Measurements from ENCODE around the gene CADPS2. TPM values are rescaled to one million over a fixed set of nuclear protein-coding genes. Genes with fewer than 3 reads are reported as not detected.

Gene CADPS2
- total and polyA plus RNA-seq, 2 of the 8 experiments (the other 6 are each of a cell fraction or from before 2014, with no cell fraction given), result 8.9 to 22.3 TPM

DNA sequence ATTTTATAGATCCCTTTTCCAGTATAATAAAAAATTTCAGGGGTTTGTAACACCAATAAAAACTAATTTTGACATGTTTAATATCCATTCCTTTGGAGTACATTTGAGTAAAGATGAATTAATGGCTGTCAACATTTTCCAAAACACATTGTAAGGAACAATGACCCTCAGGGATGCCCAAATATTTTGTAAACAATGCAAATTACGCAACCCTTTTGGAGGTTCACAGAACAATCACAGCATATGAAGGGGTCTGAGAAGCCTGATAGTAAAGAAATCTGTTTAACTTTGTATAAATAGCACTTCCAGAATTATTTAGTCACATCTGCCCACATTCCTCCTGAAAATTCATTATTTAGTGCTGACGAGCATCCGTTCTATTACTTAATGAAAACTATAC lies 428.9 kb downstream of the CADPS2 start:
- CTCF ChIA-PET (ENCODE audit: partially characterized antibody), result interaction anchor here (0.7 to 1.3 kb wide), 5 partner anchors 8 to 41 kb away, joined by 3 to 9 read pairs (median 3); no protein-coding TSS in a partner anchor
- Histone ChIP-seq H3K18ac (ENCODE audit: extremely low read depth, low read length) (no peak overlapping the region), H3K14ac (ENCODE audit: insufficient read length) (no peak overlapping the region), H3K9ac (replicated peaks in 1 of 4; ENCODE audit: extremely low read depth in 1 of 4, low read depth in 3 of 4, low read length in 3 of 4) (no peak overlapping the region), H2AFZ (ENCODE audit: low read length) (no peak overlapping the region), H2BK15ac (ENCODE audit: low read length) (no peak overlapping the region), H3K36me3 (ENCODE audit: control insufficient read depth in 2 of 4, insufficient read depth in 4 of 4, low read length in 3 of 4) (no peaks in the 10 kb centered on the region), H3K9me3 (ENCODE audit: insufficient read depth in 2 of 2, low read depth in 1 of 2, low read length in 1 of 2) (no peaks in the 10 kb centered on the region), H4K5ac (ENCODE audit: insufficient read length, low read depth, low read length) (no peak overlapping the region), H3K27me3 (replicated peaks in 1 of 4; ENCODE audit: control insufficient read depth in 3 of 4, extremely low read depth in 1 of 4, insufficient read depth in 3 of 4, low read length in 3 of 4) (peaks cover 0 to 1% (median 0%) of the 10 kb centered on the region in 4 experiments; a peak in 1 of 7 replicates), H3K4ac (replicated peaks; ENCODE audit: insufficient read length, low read depth, low read length) (no peak overlapping the region), H2AK5ac (ENCODE audit: low read depth, low read length) (no peak overlapping the region), H3K23ac (ENCODE audit: insufficient read length) (no peak overlapping the region), H3K4me2 (ENCODE audit: insufficient read depth in 1 of 2, low read depth in 2 of 2, low read length in 2 of 2) (no peak overlapping the region), H3K4me1 (replicated peaks in 1 of 4; ENCODE audit: control insufficient read depth in 3 of 4, insufficient read depth in 4 of 4, low read length in 3 of 4) (peaks cover 0 to 7% (median 4%) of the 10 kb centered on the region in 4 experiments; a peak in 5 of 7 replicates), H2BK20ac (ENCODE audit: low read length) (no peak overlapping the region), H2BK120ac (replicated peaks; ENCODE audit: low read depth, low read length) (no peak overlapping the region), H3K79me1 (ENCODE audit: low read depth, low read length) (no peaks in the 10 kb centered on the region), H3K27ac (ENCODE audit: low read depth, low read length) (no peak overlapping the region), H3K79me2 (ENCODE audit: control insufficient read depth in 1 of 2, insufficient read depth in 2 of 2, low read length in 2 of 2) (no peaks in the 10 kb centered on the region), H3K56ac (replicated peaks; ENCODE audit: insufficient read length, low read depth, low read length) (no peak overlapping the region), H2BK5ac (ENCODE audit: low read depth, low read length) (no peak overlapping the region), H2BK12ac (ENCODE audit: low read depth, low read length) (no peak overlapping the region), H4K91ac (replicated peaks; ENCODE audit: insufficient read length, low read length) (no peak overlapping the region), H3K23me2 (ENCODE audit: low read depth, low read length) (no peaks in the 10 kb centered on the region), H4K20me1 (replicated peaks in 1 of 2; ENCODE audit: control insufficient read depth in 1 of 2, insufficient read depth in 2 of 2, low read length in 2 of 2) (no peaks in the 10 kb centered on the region), H4K8ac (ENCODE audit: extremely low read depth, insufficient read depth, low read length) (no peak overlapping the region), H3K4me3 (ENCODE audit: extremely low read depth in 1 of 4, insufficient read depth in 2 of 4, low read depth in 3 of 4, low read length in 4 of 4) (no peak overlapping the region)
- POLR2A ChIA-PET (ENCODE audit: partially characterized antibody), result interaction anchor here (1.3 kb wide), 1 partner anchor 11 kb away, joined by 4 read pairs; no protein-coding TSS in a partner anchor
- no peak for FAIRE-seq
- no peak for TF ChIP-seq KDM4A (IDR thresholded peaks at IDR 0.05; ENCODE audit: low read depth, low read length, severe bottlenecking)
- peak; percentile 92 for TF ChIP-seq CEBPB (IDR thresholded peaks at IDR 0.05; ENCODE audit: low read depth, low read length)
- DNase-seq (ENCODE audit: low read depth in 1 of 2, low spot score in 2 of 2), result no peak
- 79% methylated on average over 3 of the region's 3 CpGs; no CpG with 5 or more reads in 1 of the 2 experiments for WGBS, 2 experiments (ENCODE audit: extremely low coverage in 1 of 2, insufficient coverage in 1 of 2, insufficient read length in 1 of 2, insufficient replicate concordance in 2 of 2, low coverage in 1 of 2, low lambda C conversion rate in 2 of 2, missing lambda C conversion rate in 1 of 2)

Measured in H1 (cell line).